ENCODE data around the gene CETN2. TPM values are rescaled to one million over a fixed set of nuclear protein-coding genes. Genes with fewer than 3 reads are reported as not detected.

CETN2 gene
- 25.0 TPM for total RNA-seq

DNA sequence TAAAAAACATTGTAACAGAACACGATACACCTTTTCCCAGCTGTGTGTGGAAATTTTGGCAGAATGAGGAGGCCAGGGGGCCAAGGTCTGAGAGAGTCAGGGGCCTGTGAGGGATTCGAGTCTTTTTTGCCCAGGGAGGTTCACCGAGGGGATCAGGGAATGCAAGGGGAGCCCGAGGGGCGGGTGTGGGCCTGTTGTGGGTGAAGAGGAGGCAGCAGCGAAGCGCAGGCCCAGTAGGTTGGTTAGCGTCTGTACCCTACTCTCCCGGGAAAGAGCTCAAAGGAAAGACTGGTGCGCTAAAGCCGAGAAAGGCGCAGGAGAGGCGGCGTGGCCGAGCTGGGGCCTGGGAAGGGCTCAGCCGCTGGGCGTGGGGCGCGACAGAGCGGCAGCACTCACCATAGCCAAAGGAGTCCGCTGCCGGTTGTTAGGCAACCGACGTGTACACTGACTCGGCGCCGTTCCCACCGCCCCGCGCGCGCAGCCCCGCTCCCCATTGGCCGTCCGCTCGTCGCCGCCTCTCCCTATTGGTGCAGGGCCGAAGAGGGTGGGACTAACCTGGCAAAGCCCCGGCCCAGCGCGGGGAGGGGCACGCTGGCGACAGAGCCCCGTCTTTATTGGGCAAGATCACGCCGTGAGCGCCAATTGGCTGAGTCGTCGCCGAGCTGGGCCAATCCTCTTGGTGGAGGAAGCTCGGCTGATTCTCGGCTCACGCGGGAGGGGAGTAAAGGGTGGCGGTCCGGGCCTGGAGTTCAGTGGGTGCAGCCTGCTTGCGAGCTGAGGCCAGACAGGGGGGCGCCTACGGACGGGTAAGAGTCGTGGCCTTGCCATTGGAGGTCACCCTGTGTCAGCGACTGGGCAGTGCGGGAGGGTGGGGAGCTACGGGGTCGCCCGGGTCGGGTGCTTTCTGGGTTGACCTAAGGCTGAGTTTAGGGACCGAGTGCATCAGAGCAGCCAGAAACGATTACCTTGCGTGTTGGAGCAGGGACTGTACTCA lies at the start of gene CETN2, which contains the start of gene NSDHL:
Gene CETN2, minus strand, starts transcription at position 446 of the 994 bp plus-strand sequence. Its CDS starts 47 bp downstream, at position 399.
Gene NSDHL, plus strand, starts transcription at position 752 of the 994 bp plus-strand sequence. CDS start 15,262 bp downstream, outside the sequence.
- DNase-seq (ENCODE audit: low spot score): peak; percentile 97
- ATAC-seq: peak; percentile 100
- intact Hi-C loops (cut with DNase I): no loop called here

DNA sequence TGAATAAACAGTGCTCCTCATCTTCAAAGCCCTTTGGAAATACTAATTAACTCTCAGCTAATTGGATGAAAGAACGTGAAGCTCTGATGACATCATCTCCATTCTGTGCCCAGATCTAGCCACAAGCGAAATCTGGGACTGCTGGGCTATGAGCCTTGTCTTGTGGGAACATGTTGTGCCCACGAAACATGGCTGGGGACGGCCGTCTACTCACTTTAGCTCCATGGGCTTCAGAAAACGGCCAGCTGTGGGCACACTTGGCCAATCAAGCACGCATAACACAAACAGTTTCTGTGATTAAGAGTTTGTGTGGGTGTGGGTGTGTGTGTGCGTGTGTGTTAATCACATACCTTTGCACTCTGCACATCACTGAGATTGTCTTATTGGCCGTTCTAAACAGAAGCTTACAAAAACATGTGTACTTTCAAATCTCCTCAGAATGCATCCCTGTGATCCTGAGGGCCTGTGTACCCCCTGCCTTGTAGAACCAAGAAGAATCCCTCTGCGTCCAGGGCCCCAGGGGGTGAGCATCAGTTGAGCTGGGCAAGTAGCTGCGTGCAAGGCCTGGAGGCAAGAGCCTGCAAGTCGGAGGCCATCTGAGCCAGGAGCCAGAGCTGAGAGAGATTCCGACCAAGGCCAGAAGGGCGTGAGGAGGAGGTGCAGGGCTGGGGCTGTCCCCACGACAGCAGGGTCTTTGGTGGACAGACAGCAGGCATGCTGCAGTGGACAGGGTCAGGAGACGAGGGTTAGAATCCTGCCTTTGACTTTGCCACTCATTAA lies 48.6 kb upstream of the CETN2 start:
- no peak for ATAC-seq
- intact Hi-C loops (cut with DNase I): no loop called here
- DNase-seq (ENCODE audit: low spot score): no peak

GRCh38 chrX:152876931-152877840 lies 46.6 kb upstream of the CETN2 start:
- intact Hi-C loops (cut with DNase I): no loop called here
- no peak for ATAC-seq
- DNase-seq (ENCODE audit: low spot score): no peak

DNA sequence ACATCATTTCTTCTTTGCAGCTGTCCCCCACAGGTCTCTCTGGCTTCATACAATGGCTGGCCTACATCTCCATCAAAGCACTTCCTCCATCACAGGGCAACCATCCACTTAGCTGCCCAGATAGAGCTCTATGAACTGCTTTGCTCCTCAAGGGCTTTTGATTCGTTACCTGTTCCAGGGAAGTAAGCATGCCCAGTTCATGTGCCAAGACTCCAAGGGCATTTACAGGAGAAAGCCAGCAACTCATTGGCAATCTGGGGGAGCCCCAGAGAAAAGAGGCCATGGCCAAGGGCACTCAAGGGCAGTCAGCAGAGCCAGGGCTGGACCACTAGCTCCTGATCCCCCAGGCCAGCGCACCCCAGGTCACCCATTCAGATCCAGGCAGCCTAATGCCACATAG lies 42.8 kb upstream of the CETN2 start:
- intact Hi-C loops (cut with DNase I): no loop called here
- no peak for ATAC-seq
- DNase-seq (ENCODE audit: low spot score): no peak

- DNase-seq (ENCODE audit: low spot score): no peak
- ATAC-seq: no peak
- intact Hi-C loops (cut with DNase I): no loop called here
Observed at GRCh38 chrX:152872522-152872921, 42.0 kb upstream of the CETN2 start.

DNA sequence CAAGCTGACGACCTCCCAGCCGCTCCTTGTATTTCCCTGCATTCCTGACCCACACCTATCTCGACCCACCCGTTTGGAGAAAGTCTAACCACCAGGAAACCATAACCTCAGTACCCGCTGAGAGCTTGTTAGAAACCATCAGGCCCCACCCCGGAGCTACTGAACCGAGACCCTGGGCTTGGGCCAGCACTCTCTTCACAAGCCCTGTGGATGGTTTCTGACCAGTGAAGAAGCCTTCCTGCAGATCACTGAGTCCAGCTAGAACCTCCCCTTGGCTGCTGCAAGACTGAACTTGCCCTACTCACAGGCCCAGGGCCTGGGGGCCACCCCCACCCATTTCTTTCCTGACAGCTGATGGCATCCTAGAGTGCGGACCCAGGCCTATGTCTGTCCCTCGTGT lies 40.7 kb upstream of the CETN2 start:
- DNase-seq (ENCODE audit: low spot score): no peak
- peak; percentile 32 for ATAC-seq
- intact Hi-C loops (cut with DNase I): no loop called here

- intact Hi-C loops (cut with DNase I): no loop called here
- ATAC-seq (no peak), DNase-seq (ENCODE audit: low spot score) (no peak)
Observed at GRCh38 chrX:152869972-152870371, 39.4 kb upstream of the CETN2 start.

GRCh38 chrX:152866386-152866785 lies 35.8 kb upstream of the CETN2 start:
- intact Hi-C loops (cut with DNase I): no loop called here
- no peak for ATAC-seq

GRCh38 chrX:152865232-152865920 lies 34.8 kb upstream of the CETN2 start:
- intact Hi-C loops (cut with DNase I): no loop called here
- DNase-seq (ENCODE audit: low spot score): no peak
- peak; percentile 54 for ATAC-seq

More at GRCh38 chrX:152866386-152866785, 35.8 kb upstream of the CETN2 start:
- DNase-seq (ENCODE audit: low spot score): no peak

DNA sequence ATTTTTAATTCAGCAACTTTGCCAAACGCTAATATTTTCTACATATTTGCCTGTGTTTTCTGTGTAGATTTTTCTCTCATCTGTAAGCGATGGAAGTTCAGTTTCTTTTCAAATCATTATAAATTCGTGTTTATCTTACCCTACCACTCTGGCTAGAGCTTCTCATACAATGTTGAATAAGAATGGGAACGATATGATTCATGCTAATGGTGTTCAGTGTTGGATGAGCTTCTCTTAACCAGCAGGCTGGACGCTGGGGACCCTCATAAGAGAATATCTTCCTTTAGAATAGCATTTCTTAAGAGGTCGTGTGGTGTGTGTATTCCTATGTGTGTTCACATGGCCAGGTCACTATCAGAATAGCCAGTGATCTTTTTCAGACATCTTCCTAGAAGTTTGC lies 31.3 kb upstream of the CETN2 start:
- ATAC-seq (no peak), DNase-seq (ENCODE audit: low spot score) (no peak)
- intact Hi-C loops (cut with DNase I): no loop called here

DNA sequence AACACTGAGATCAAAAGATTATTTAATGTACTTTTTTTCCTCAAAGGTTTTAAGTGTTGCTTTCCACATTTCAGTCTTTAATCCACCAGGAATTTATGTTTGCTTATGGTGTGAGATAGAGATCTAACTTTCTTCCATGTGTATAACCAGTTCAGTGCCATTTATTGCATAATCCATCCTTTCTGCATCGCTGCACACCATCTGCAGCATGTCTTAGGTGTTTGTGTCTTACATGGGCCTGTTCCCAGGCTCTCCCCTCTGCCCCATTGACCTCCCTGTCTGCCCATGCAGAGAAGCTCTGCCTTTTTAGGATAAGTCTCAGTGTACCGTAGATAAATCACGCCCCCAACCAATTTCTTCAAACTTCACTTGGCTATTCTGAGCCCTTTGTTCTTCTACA lies 30.6 kb upstream of the CETN2 start:
- intact Hi-C loops (cut with DNase I): no loop called here
- DNase-seq (ENCODE audit: low spot score): no peak
- no peak for ATAC-seq

DNA sequence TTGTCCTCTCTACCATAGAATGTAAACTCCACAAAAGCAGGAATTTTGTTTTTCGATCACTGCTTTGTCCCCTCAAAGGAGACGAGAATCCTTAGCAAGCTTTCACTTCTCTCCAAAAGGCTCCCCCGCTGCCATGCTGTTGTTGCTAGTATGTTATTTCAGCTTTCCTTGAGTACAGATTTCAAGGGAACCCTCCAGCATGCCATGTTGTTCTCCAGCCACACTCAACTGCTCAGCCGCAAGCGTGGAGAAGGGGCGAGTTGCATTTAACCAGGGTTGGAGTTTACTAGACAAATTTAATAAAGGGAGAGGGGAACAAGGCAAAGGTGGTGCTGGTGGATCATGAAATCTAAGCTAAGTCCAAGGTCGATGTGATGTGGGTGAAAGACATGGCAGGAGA lies 23.4 kb upstream of the CETN2 start:
- ATAC-seq (no peak), DNase-seq (ENCODE audit: low spot score) (no peak)
- intact Hi-C loops (cut with DNase I): no loop called here

DNA sequence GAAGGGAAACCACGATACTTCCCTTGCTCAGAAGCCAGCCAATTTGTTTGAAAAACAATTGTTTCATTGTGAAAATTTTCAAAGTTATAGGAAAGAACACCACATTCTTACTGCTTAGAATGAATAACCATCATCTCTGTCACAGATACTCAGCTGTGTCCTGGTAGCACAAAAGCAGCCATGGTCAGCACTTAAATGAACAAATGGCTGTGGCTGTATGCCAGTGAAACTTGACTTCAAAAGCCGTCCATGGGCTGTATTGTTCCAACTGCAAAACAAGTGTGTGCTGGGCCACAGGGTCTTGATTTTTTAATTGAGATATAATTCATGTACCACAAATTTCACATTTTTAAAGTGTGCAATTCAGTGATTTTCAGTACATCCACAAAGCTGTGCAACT lies 19.9 kb upstream of the CETN2 start:
- intact Hi-C loops (cut with DNase I): no loop called here
- no peak for DNase-seq (ENCODE audit: low spot score)
- ATAC-seq: no peak

DNA sequence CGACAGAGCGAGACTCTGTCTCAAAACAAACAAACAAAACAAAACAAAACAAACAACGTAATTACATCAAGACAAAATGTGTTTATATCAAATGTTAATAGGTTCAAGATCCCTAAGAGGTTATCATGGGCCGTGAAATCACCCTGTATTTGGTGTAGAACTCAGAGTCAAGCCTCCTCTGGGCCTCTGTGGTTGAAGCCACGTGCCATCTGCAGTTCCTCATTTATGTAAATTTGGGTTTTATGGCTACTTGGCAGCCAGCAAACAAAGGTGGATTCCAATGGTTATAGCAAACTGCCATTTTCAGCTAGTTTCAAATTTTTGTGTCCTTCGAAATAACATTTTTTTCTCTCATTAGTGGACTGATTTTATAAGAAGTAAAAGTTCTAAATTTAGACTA lies 16.7 kb upstream of the CETN2 start:
- no peak for DNase-seq (ENCODE audit: low spot score)
- intact Hi-C loops (cut with DNase I): no loop called here
- ATAC-seq: no peak

GRCh38 chrX:152845618-152846240 lies 15.2 kb upstream of the CETN2 start:
- intact Hi-C loops (cut with DNase I): no loop called here
- DNase-seq (ENCODE audit: low spot score): no peak
- ATAC-seq: no peak

DNA sequence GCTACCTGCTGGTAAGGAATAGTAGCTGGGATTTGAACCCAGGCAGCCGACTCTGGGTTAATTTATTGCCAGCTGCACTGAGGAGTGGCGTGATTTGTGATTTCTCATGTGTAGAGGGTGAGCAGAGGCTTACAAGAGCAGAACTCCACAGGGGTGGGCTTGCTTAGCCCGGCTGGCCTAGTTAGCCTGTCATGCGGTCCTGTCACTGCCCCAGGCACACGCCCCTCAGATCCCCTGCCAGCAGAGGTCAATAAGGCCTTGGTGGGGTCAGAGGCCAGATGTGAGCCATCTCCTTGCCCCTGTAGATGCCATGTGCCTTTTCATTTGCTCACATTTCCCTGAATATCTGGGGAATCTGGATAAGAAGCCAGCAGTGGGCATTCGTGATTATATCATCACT lies 13.7 kb upstream of the CETN2 start:
- ATAC-seq: no peak
- no peak for DNase-seq (ENCODE audit: low spot score)
- intact Hi-C loops (cut with DNase I): no loop called here

- intact Hi-C loops (cut with DNase I): no loop called here
- ATAC-seq: no peak
- no peak for DNase-seq (ENCODE audit: low spot score)
Observed at GRCh38 chrX:152843852-152844251, 13.3 kb upstream of the CETN2 start.

DNA sequence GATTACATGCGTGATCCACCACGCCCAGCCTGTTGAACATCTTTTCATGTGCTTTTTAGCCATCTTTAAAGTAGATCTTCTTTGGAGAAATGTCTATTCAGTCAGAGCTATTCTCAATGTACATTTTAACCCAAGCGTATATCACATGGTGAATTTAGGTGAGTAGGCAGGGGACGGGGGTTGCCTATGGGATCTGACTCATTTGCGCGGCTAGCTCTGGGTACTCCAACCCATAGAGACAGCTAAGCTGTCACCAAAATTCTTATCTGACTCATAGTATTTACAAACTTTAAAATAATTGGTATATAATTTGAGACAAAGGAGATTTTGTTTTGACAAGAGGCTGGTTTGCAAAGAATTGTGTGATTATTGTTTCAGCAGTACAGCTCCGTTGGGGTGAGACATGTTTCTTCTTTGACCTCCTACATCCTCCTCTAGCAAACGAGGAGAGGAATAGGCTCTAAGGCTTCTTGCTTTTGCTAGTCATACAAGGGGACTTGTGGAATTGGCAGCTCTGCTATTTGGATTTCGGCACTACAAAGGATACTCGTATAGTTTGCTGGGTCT lies 12.3 kb upstream of the CETN2 start:
- DNase-seq (ENCODE audit: low spot score) (no peak), ATAC-seq (no peak)
- intact Hi-C loops (cut with DNase I): no loop called here
